Measurements from ENCODE around the gene DYTN. TPM values are rescaled to one million over a fixed set of nuclear protein-coding genes. Genes with fewer than 3 reads are reported as not detected.
A peak's percentile ranks its signal among the peaks of the same experiment; 100 is the strongest.

DYTN gene, protein sequence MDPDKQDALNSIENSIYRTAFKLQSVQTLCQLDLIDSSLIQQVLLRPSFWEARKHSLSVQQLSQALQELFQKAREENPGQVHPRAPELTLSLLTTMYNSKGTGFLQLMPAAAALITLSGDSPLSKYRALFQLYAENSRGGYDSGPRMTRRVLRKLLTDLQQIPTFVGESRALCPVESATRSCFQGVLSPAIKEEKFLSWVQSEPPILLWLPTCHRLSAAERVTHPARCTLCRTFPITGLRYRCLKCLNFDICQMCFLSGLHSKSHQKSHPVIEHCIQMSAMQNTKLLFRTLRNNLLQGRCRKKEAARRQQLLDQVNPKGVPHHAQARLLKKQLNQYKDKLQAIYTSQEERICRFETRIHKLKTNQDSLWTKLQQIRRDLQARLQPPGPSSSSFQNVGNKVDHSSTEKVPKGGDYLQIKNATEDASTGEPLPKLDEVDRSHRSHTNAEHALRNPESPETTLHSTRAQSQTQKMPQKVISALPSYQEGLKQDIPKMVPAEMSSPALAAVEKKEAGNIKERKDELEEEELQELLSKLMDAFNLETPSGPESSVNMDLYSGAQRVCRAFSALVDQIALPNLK
- polyA plus RNA-seq = not detected

- Histone ChIP-seq H3K36me3 (ENCODE audit: control insufficient read depth in 2 of 2, insufficient read depth in 2 of 2, low read length in 1 of 2) (no peaks in the 10 kb centered on the region), H3K27me3 (ENCODE audit: control insufficient read depth in 1 of 2, insufficient read depth in 2 of 2, low read length in 2 of 2) (peaks cover 0 to 2% of the 10 kb centered on the region in 2 donors), H3K27ac (ENCODE audit: low read depth in 2 of 2, low read length in 1 of 2) (no peak within 1 kb of the TSS), H3K4me1 (ENCODE audit: control insufficient read depth in 2 of 2, insufficient read depth in 2 of 2, low read length in 1 of 2) (no peaks in the 10 kb centered on the region), H3K4me3 (ENCODE audit: low read depth in 1 of 2, low read length in 2 of 2) (no peak within 1 kb of the TSS), H3K9me3 (ENCODE audit: control insufficient read depth in 2 of 2, insufficient read depth in 1 of 2, low read depth in 1 of 2, low read length in 1 of 2) (no peaks in the 10 kb centered on the region)
- 65 to 81% methylated on average over 1 of the region's 1 CpG for WGBS, 2 donors
These were observed at the start of gene DYTN for GRCh38 chr2:206718296-206718695. TSS of gene DYTN (minus strand) at chr2:206718396. CDS start at chr2:206718279, 117 bp downstream.

DNA sequence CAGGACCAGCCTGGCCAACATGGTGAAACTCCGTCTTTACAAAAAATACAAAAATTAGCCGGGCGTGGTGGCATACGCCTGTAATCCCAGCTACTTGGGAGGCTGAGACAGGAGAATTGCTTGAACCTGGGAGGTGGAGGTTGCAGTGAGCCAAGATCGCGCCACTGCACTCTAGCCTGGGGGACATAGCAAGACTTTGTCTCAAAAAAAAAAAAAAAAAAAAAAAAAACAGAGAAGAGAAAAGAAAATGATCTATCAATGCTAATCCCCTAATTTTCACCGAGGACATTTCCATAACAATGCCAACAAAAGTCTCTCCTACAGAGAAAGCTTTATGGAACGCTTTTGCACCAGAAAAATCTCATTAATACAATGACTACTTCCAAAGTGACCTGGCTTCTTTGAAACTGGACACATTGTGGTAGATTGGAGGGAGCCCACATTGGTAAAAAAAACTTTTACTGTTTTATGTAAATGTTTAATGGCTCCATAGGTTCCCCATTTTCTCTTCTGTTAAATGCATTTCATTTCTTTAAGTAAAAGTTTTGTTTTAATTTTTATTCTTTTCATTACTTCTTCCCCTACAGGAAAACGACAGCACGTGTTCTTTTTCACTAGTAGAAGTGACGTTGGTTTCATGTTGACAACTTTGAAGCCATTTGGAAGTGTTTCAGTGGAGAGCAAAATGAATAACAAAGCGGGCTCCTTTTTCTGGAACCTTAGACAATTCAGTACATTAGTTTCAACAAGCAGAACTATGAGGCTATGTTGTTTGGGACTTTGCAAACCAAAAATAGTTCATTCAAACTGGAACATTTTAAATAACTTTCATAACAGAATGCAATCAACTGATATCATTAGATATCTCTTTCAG lies 48.1 kb upstream of the DYTN start:
- 31 to 37% methylated on average over 12 of the region's 12 CpGs for WGBS, 2 donors
- Histone ChIP-seq H3K4me1 (ENCODE audit: control insufficient read depth in 2 of 2, insufficient read depth in 2 of 2, low read length in 1 of 2) (peaks cover 0 to 2% of the 10 kb centered on the region in 2 donors), H3K36me3 (ENCODE audit: control insufficient read depth in 2 of 2, insufficient read depth in 2 of 2, low read length in 1 of 2) (peaks cover 0 to 2% of the 10 kb centered on the region in 2 donors), H3K27ac (ENCODE audit: low read depth in 2 of 2, low read length in 1 of 2) (peak overlapping the region; percentile 85 to 97), H3K9me3 (ENCODE audit: control insufficient read depth in 2 of 2, insufficient read depth in 1 of 2, low read depth in 1 of 2, low read length in 1 of 2) (no peaks in the 10 kb centered on the region), H3K4me3 (ENCODE audit: low read depth in 1 of 2, low read length in 2 of 2) (peak overlapping the region; percentile 69 to 98), H3K27me3 (ENCODE audit: control insufficient read depth in 1 of 2, insufficient read depth in 2 of 2, low read length in 2 of 2) (no peaks in the 10 kb centered on the region)

DNA sequence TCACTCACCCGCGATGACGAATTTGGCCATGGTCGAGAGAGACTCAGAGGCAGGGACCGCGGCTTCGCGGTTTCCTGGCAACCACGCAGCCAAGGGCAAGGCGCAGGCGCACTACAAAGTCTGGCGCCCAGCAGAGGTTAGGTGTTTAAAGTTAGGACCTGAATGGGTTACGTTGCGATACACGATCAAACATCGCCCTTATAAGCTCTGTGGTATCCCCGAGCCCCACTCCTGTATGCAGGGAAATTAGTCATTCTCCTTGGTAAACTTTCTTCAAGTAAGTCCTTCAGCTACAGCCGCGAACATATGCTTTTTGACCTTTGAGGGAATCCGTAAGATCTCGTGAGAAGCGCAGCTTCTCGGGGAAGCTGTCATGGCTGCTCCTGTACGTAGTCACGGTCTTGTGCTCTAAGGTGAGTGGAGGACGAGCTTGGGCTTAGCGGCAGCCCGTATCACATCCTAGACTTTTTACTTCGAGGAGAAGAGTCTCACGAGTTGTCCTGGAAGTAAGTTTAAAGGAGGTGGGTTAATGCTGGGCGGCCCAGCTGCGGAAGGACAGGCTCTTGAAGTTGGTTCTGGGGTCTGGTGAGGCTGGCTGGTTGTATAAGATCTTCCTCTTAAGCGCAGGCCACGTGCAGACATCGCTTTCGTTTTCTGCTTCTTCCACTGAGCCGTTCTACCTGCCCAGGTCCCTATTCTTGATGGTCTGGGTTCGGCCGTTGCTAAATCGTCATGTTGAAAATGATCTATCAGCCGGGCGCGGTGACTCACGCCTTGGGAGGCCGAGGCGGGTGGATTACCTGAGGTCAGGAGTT lies 47.3 kb upstream of the DYTN start, which contains the start of the genes FASTKD2 and MDH1B:
TSS of gene FASTKD2 (plus strand) at position 365 of the 815 bp plus-strand sequence. CDS start 1,088 bp downstream, outside the sequence.
TSS of gene MDH1B (minus strand) at position 87 of the 815 bp plus-strand sequence. CDS start at position 30, 57 bp downstream.
- Histone ChIP-seq H3K27me3 (ENCODE audit: control insufficient read depth in 1 of 2, insufficient read depth in 2 of 2, low read length in 2 of 2) (no peaks in the 10 kb centered on the region), H3K9me3 (ENCODE audit: control insufficient read depth in 2 of 2, insufficient read depth in 1 of 2, low read depth in 1 of 2, low read length in 1 of 2) (no peaks in the 10 kb centered on the region), H3K36me3 (ENCODE audit: control insufficient read depth in 2 of 2, insufficient read depth in 2 of 2, low read length in 1 of 2) (peaks cover 0 to 2% of the 10 kb centered on the region in 2 donors), H3K27ac (ENCODE audit: low read depth in 2 of 2, low read length in 1 of 2) (peak within 1 kb of the TSS; percentile 85 to 97), H3K4me3 (ENCODE audit: low read depth in 1 of 2, low read length in 2 of 2) (peak within 1 kb of the TSS; percentile 69 to 98), H3K4me1 (ENCODE audit: control insufficient read depth in 2 of 2, insufficient read depth in 2 of 2, low read length in 1 of 2) (peaks cover 0 to 2% of the 10 kb centered on the region in 2 donors)
- WGBS, 2 donors = 0% methylated on average over 46 of the region's 46 CpGs

- H3K4me3 ChIP-seq (ENCODE audit: low read depth in 1 of 2, low read length in 2 of 2) = peak overlapping the region; percentile 69 to 98
- H3K9me3 ChIP-seq (ENCODE audit: control insufficient read depth in 2 of 2, insufficient read depth in 1 of 2, low read depth in 1 of 2, low read length in 1 of 2) = no peaks in the 10 kb centered on the region
- 9% methylated on average over 18 of the region's 18 CpGs for WGBS, 2 donors
- H3K27me3 ChIP-seq (ENCODE audit: control insufficient read depth in 1 of 2, insufficient read depth in 2 of 2, low read length in 2 of 2) = no peaks in the 10 kb centered on the region
- peak overlapping the region; percentile 85 to 97 for H3K27ac ChIP-seq (ENCODE audit: low read depth in 2 of 2, low read length in 1 of 2)
- H3K36me3 ChIP-seq (ENCODE audit: control insufficient read depth in 2 of 2, insufficient read depth in 2 of 2, low read length in 1 of 2) = peaks cover 0 to 2% of the 10 kb centered on the region in 2 donors
- H3K4me1 ChIP-seq (ENCODE audit: control insufficient read depth in 2 of 2, insufficient read depth in 2 of 2, low read length in 1 of 2) = peaks cover 0 to 2% of the 10 kb centered on the region in 2 donors
These were observed 46.6 kb upstream of the DYTN start for GRCh38 chr2:206764673-206765241.

GRCh38 chr2:206756816-206757215 lies 38.6 kb upstream of the DYTN start:
- Histone ChIP-seq H3K4me3 (ENCODE audit: low read depth in 1 of 2, low read length in 2 of 2) (no peak overlapping the region), H3K4me1 (ENCODE audit: control insufficient read depth in 2 of 2, insufficient read depth in 2 of 2, low read length in 1 of 2) (no peaks in the 10 kb centered on the region), H3K9me3 (ENCODE audit: control insufficient read depth in 2 of 2, insufficient read depth in 1 of 2, low read depth in 1 of 2, low read length in 1 of 2) (no peaks in the 10 kb centered on the region), H3K27ac (ENCODE audit: low read depth in 2 of 2, low read length in 1 of 2) (no peak overlapping the region), H3K36me3 (ENCODE audit: control insufficient read depth in 2 of 2, insufficient read depth in 2 of 2, low read length in 1 of 2) (no peaks in the 10 kb centered on the region), H3K27me3 (ENCODE audit: control insufficient read depth in 1 of 2, insufficient read depth in 2 of 2, low read length in 2 of 2) (no peaks in the 10 kb centered on the region)
- 41 to 47% methylated on average over 1 of the region's 1 CpG for WGBS, 2 donors

DNA sequence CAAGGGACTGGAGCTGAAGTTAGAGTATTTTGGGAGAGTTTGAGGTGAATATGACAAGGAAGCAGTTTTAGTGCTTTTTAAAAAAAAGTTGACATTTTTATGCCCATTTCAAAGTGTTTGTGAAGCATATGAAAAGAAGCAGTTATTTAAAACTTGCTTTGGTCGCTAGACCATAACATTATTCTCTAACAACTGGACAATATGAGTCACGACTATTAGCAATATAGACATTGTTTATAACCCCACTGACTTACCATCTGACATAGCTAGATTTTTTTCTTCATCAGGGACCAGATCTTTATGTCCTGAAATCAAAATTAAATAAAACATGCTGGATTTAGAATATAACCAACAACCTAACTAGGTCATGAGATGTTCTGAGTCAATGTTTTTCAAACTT lies 22.6 kb upstream of the DYTN start:
- H3K27me3 ChIP-seq (ENCODE audit: control insufficient read depth in 1 of 2, insufficient read depth in 2 of 2, low read length in 2 of 2) = no peaks in the 10 kb centered on the region
- H3K9me3 ChIP-seq (ENCODE audit: control insufficient read depth in 2 of 2, insufficient read depth in 1 of 2, low read depth in 1 of 2, low read length in 1 of 2) = no peaks in the 10 kb centered on the region
- H3K4me1 ChIP-seq (ENCODE audit: control insufficient read depth in 2 of 2, insufficient read depth in 2 of 2, low read length in 1 of 2) = no peaks in the 10 kb centered on the region
- WGBS, 2 donors = 63 to 66% methylated on average over 2 of the region's 2 CpGs
- no peaks in the 10 kb centered on the region for H3K36me3 ChIP-seq (ENCODE audit: control insufficient read depth in 2 of 2, insufficient read depth in 2 of 2, low read length in 1 of 2)
- H3K4me3 ChIP-seq (ENCODE audit: low read depth in 1 of 2, low read length in 2 of 2) = no peak overlapping the region
- no peak overlapping the region for H3K27ac ChIP-seq (ENCODE audit: low read depth in 2 of 2, low read length in 1 of 2)

GRCh38 chr2:206739271-206739670 lies 21.1 kb upstream of the DYTN start:
- Histone ChIP-seq H3K9me3 (ENCODE audit: control insufficient read depth in 2 of 2, insufficient read depth in 1 of 2, low read depth in 1 of 2, low read length in 1 of 2) (no peaks in the 10 kb centered on the region), H3K4me1 (ENCODE audit: control insufficient read depth in 2 of 2, insufficient read depth in 2 of 2, low read length in 1 of 2) (no peaks in the 10 kb centered on the region), H3K27ac (ENCODE audit: low read depth in 2 of 2, low read length in 1 of 2) (no peak overlapping the region), H3K4me3 (ENCODE audit: low read depth in 1 of 2, low read length in 2 of 2) (no peak overlapping the region), H3K36me3 (ENCODE audit: control insufficient read depth in 2 of 2, insufficient read depth in 2 of 2, low read length in 1 of 2) (no peaks in the 10 kb centered on the region), H3K27me3 (ENCODE audit: control insufficient read depth in 1 of 2, insufficient read depth in 2 of 2, low read length in 2 of 2) (no peaks in the 10 kb centered on the region)
- 71 to 77% methylated on average over 2 of the region's 2 CpGs for WGBS, 2 donors

GRCh38 chr2:206736935-206737334 lies 18.7 kb upstream of the DYTN start:
- WGBS, 2 donors = 78 to 86% methylated on average over 5 of the region's 5 CpGs
- H3K27ac ChIP-seq (ENCODE audit: low read depth in 2 of 2, low read length in 1 of 2) = no peak overlapping the region
- H3K9me3 ChIP-seq (ENCODE audit: control insufficient read depth in 2 of 2, insufficient read depth in 1 of 2, low read depth in 1 of 2, low read length in 1 of 2) = no peaks in the 10 kb centered on the region
- H3K4me1 ChIP-seq (ENCODE audit: control insufficient read depth in 2 of 2, insufficient read depth in 2 of 2, low read length in 1 of 2) = no peaks in the 10 kb centered on the region
- H3K4me3 ChIP-seq (ENCODE audit: low read depth in 1 of 2, low read length in 2 of 2) = no peak overlapping the region
- H3K36me3 ChIP-seq (ENCODE audit: control insufficient read depth in 2 of 2, insufficient read depth in 2 of 2, low read length in 1 of 2) = no peaks in the 10 kb centered on the region
- no peaks in the 10 kb centered on the region for H3K27me3 ChIP-seq (ENCODE audit: control insufficient read depth in 1 of 2, insufficient read depth in 2 of 2, low read length in 2 of 2)
